Measurements from ENCODE around the gene CEBPG.
A peak's percentile ranks its signal among the peaks of the same experiment; 100 is the strongest.

The CEBPG gene

DNA sequence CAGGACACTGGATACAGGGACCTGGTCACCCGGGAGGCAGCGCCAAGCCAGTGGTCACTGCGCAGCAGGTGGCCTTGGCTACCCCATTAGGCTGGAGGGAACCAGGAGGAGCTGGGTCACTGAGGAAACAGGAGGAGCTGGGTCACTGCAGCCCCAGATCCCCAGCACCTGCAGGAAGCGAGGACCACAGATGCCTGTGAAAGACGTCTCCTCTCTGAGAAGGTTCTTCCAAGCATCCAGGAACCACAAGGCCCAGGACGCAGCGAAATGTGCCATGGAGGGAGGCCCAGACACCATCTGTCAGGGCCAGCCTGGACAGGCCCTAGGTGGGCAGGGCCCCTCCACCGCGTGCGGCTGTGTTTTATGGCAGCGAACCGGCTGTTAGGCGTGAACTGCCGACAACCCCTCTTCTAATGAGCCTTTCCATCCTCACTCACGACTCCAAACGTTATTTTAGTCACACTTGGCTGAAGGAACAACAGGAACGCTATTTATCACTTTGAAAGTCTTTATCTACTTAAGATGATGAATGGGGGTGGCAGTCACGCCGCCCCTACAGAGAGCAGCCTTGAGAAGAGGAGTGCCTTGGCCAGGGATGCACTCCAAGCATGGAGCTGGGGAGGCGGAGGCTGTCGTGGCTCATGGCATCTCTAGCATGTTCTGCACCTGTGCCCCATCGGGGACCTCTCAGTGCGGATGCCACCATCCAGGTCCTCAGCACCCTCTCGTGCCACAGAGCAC, 53.3 kb downstream of the CEBPG start:
- DNase-seq = no peak

DNA sequence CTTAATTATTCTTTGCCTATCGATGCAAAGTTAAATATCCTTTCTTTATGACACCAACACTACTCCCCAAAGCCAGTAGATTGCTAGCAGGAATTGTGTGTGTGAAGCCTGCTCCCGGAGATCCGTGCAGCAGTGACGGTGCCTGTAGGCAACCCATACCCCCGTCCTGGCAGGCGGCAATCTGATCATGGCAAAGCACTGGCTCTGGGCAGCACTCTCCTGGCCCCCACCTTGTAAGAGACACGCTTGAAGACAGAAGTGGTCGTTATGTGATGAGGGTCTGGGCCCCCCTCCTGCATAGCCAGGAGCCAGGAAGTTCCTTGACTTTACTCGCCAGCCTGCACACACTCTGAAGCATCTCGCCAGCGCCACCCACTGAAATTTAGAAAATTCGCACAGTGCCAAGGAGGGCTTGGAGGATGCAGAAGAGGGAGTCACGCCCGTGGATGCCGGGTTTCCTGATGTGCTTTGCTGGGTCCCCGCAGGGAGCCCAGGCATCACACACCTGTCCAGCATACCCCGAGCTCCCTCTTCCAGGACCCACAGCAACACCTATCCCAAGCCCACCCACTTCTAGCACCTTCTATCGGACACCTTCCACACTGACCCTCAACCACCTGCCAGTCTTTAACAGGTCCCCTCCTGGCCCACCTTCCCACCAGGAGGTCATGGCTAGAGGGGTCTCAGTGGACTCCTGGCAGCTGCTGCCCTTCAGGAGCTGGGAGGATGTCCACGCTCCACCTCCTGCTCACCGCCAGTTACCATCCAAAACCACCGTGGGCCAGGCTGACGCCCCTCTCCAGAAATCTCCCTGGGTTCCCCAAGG, 54.5 kb downstream of the CEBPG start:
- no peak for DNase-seq

DNA sequence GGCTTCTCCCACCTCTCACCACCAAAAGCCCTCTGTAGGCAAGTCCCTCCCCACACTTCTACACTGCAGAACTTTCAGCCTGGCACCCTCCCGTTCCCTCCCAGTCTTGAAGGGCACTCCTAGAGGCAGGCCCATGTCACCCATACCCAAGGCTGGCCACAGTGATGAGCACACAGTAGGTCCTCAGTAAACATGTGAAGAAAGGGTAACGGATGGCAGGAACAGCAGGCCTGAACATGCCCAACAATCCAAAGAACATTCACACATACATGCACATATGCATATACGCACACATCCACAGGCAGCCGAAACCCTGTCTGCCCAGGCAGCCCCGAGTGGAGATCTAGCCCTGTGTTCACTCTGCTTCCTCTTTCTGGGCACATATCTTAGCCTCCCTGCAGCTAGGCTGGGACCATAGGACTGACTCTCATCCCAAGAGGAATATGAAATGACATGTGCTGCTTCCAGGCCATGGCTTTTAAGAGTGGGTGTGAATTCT, 55.2 kb downstream of the CEBPG start:
- DNase-seq = no peak

DNA sequence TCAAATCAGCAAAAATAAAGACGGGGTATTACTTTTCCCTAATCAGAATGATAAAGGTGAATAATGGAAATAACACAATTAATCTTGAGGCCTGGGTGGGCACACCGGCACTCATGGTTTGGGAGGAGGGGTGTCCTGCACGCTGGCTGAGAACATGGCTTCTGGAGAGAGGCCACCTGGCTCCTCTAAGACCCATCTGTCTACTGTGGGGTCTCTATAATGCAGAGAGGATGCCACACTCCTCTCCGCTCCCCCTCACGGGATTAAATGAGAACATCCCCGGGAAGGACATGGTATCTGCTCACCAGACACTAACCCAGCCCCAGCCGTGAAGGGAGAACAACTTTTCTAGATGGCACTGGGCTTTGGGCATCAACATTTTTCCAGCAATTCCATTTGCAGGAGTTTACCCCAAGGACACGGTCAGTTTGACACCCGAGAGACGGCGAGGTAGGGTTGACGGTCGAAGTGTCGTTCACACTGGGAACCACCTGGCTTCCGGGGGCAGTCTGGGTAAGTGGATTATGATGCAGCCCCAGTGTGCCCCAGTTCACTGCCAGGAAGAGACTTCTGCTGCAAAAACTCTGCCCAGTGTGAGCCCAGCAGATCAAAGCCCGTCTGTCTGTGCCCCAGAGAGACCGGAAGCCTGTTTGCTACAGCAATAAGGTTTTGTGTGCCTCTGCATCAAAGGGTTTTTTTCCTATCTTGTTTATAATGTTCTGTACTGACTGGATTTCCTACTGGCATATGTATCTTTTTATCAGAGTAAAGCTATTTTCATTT, 56.6 kb downstream of the CEBPG start:
- DNase-seq = no peak

DNA sequence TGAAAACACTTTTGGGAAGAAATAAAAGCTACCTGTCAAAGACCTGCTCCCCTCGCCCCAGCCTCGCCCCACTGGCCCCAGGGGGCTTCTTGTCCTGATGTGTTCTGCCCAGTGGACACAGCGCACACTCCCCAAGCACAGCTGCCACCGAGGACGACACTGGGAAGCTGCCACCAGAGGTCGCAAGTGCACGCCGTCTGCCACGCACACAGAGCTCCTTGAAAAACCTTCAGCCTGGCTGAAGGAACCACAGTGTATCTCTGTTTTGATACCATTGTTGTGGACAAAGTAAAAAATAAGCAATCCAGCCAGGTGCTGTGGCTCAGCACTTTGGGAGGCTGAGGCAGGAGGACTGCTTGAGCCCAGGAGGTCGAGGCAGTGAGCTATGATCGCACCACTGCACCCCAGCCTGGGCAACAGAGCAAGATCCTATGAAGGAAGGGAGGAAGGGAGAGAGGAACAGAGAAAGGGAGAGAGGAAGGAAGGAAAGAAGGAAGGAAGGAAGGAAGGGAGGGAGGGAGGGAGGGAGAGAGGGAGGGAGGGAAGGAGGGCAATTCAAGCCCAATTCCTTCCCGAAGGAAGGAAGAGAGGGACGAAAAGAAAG, 57.3 kb downstream of the CEBPG start:
- peak; percentile 54 to 58 for DNase-seq

DNA sequence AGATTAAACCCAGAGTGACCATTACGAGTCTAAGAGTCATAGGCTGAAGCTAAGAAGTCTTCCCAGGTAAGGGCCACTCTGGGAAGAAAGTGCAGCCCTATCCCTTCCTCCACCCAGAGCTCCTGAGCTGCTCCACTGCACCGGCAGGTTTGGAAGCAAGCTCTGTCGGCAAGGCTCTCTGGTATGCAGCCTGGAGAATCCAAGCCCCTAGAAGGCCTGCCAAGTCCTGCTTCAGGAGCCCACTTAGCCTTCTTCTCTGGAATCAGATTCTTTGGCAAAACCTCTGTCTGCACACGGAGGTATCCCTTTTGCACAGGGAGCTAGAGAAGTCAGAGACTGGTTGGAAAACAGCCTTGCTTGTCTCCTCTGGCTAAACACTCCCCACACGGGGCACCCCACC, 58.5 kb downstream of the CEBPG start:
- DNase-seq = no peak

All from NCI-H2081 (cell line).